H1 (cell line): ENCODE results near the gene PLXDC2. TPM values are rescaled to one million over a fixed set of nuclear protein-coding genes. Genes with fewer than 3 reads are reported as not detected.

Experiments
- CHD1 ChIP-seq: IDR thresholded peaks from 2 replicates; pipeline ENCODE4 v1.6.1; 2012; ENCODE audit warnings: low read depth, low read length, improper control_type of control experiment
- SP1 ChIP-seq: IDR thresholded peaks from 2 replicates; pipeline ENCODE4 v1.6.1; 2011; ENCODE audit warnings: low read depth, low read length
- polyA plus RNA-seq, 7 experiments: library from polyadenylated mRNA; depleted of rRNA in 3 of 7; stranded (reverse) in 5 of 7; unstranded in 2 of 7; fragments of >200 nt in 5 of 7; fragments of 200-250 nt in 2 of 7; gene quantifications; 1 replicate in 5 of 7; 2 replicates in 1 of 7; 4 replicates in 1 of 7; pipeline versions ENCODE4 v1.2.1 to v1.2.3, GENCODE V29; 2011 to 2013; ENCODE audit warnings: missing spikeins in 2 of 7, mixed read lengths in 2 of 7
- total RNA-seq: library from RNA; stranded (reverse); fragmentation: NEBNext Ultra II Directional; extraction: Animal tissue kit (Norgen Biotek cat#: 25700); gene quantifications from 2 replicates; pipeline ENCODE4 v1.2.1, GENCODE V29; 2021

Gene PLXDC2
- total and polyA plus RNA-seq, 2 of the 8 experiments (the other 6 are each of a cell fraction or from before 2014, with no cell fraction given): 23.0 to 40.5 TPM

GRCh38 chr10:19971343-19972052 lies 155.3 kb downstream of the PLXDC2 start (continued):
- TF ChIP-seq CHD1 (no peak), SP1 (no peak)
